ENCODE results near the gene AUNIP.
A peak's percentile ranks its signal among the peaks of the same experiment; 100 is the strongest.

The AUNIP gene

DNA sequence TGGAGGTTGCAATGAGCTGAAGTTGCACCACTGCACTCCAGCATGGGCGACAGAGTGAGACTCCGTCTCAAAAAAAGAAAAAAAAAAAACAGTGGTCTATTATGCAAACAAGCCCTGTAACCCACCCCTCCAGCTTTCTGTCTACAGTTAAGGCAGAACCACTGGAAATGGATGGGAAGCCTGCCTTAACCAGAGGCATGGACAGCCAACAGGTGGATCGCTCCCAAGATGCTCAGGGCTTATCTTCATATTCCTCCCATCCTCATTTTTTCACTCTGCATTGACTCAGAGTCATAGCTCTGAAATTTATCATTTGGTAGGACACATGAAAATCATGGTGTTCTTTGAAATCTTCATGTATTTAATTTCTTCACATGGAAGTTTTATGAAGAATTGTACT, 30.8 kb downstream of the AUNIP start:
- no peak for DNase-seq (ENCODE audit: low read depth)

DNA sequence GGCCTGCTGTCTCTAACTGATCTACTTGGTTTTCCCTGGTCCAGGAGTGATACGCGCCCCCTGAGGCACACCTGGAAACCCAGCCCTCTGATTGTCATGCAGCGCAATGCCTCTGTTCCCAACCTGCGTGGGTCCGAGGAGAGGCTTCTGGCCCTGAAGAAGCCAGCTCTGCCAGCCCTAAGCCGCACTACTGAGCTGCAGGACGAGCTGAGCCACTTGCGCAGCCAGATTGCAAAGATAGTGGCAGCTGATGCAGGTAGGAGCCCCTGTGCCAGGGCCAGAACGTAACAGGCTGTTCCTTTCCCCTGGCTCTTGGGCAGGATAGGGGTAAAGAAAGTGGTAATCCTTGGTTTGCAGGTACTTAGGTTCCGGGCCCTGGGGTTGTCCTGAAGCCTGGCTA, 32.7 kb downstream of the AUNIP start:
- no peak for DNase-seq (ENCODE audit: low read depth)

GRCh38 chr1:25825605-25826004, 33.7 kb downstream of the AUNIP start:
- DNase-seq (ENCODE audit: low read depth), result no peak

DNA sequence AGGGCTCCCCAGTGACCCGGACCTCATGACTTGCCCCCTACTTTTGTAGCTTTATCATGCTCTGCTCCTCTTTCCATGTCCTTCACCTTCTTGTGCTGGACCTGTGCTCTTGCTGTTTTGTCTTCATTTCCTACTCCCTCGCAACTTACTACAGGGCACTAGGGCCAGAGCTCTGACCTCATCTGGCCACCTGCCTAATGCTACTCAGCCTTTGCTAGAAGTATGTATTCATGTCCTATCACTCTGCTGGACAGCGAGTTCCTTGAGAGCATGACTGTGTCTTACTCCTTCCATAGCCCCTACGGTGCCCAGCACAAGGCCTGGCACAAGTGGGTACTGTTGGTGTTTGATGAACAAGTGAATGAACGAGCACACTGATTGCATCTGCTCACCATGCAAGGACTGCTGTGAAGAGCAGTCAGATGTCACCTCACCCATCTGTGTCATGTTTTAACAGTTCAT, 37.6 kb downstream of the AUNIP start:
- no peak for DNase-seq (ENCODE audit: low read depth)

- DNase-seq (ENCODE audit: low read depth), result no peak
Measured at GRCh38 chr1:25821112-25821476, 38.2 kb downstream of the AUNIP start.

DNA sequence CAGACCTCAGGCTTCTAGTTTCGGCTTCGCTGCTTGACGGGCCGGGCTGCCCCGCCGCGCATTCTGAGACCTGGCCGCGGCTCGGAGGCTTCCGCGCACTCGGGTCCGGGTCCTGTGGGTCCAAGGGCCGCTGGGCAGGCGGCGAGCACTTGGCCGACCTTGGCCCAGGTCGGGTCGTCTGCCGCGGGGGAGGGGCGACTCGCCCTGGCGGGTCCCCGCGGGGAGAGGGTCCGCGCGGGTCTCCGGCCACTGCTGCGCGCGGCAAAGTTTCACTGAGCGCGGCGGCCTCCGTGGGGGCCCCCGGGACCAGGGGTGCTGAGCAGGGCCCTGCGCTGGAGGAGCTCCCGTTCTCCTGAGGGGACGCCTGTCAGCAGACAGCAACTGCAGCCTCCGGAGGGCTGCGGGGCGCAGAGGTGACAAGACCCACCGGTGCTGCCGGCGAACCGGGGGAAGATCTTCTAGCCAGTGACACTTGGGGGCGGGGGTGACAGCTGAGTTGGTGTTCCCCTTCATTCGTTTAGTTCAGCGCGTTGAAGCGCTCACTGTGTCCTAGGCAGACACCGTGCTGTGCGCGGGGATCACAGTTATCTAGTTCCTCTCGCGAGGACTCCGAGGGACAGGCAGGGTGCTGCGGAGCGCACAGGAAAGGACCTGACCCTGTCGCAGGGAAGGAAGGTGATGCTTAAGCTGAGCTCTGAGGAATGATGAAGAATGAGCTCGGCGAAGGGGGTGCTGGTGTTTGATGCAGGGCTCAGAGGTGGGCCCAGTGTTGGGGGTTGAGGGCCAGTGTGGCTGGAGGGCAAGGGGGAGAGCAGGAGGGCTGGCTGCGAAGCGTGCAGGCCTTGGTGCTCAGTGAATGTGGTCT, 38.8 kb downstream of the AUNIP start:
- DNase-seq (ENCODE audit: low read depth), result peak; percentile 51

DNA sequence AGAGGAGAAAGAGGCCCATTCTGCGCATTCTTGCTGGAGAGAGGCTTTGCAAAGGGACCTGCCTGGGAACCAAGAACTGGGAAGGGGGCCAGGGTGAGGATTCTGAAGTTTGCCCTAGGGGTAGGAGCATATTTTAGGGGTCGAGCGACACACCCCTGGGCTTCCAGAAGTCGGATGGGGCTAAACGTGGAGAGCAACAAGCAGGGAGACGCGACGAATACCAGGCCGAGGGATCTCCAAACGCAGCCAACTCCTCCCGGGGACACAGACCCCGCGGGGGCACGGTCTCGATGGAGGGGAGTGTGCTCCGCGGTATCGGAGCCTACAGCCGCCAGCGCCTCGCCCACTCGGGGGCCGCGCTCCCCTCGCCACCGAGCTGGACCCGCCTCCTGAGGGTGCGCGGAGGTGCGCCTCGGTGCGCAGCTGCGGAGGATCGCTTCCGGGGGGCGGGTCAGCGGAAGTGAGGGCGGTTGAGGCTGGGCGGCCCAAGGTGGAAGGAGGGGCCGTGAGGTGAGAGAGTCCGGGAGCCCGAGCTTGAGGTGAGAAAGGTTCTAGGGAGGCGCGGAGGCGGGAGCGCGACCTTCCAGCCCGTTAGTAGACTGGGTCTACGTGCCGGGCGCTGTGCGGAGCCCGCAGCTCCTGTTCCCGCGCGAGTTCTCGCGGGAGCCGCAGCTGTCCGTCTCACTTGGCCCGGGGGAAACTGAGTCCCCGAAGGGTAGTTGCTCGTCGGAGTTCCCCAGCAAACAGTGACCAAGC, 39.6 kb downstream of the AUNIP start, which contains the start of gene MTFR1L:
TSS of gene MTFR1L (plus strand) at position 464 of the 756 bp plus-strand sequence. CDS start 3,151 bp downstream, outside the sequence.
- DNase-seq (ENCODE audit: low read depth), result peak; percentile 90

- DNase-seq (ENCODE audit: low read depth), result no peak
Measured at GRCh38 chr1:25818569-25818968, 40.7 kb downstream of the AUNIP start.

DNA sequence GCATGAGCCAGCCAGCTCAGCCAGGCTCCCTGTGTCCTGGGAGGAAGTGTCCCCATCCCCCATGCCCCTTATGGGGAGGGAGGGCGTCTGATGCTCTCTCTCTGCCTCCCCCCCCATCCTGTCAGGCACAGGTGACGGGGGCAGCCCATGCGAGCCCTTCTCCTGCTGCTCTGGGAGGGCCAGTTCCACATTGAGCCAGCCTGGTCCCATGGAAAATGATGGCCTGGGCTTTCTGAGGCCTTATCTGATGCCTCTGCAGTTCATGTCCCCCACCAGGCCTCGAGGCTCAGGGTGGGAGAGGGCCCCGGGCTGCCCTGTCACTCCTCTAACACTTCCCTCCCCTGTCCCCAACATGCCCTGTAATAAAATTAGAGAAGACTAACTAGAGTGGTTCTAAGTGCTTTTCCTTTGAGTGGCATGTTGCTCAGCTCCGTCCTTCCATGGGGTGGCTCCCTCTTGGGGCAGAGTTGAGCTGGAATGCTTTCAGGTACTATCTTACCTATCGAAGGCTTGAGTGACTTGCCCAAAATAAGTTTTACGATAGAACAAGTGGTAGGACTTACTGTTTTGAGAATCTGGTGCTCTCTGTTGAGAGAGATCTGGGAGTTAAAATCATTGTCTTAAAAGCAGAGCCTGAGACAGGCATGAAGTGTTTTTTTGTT, 41.3 kb downstream of the AUNIP start:
- DNase-seq (ENCODE audit: low read depth), result no peak

DNA sequence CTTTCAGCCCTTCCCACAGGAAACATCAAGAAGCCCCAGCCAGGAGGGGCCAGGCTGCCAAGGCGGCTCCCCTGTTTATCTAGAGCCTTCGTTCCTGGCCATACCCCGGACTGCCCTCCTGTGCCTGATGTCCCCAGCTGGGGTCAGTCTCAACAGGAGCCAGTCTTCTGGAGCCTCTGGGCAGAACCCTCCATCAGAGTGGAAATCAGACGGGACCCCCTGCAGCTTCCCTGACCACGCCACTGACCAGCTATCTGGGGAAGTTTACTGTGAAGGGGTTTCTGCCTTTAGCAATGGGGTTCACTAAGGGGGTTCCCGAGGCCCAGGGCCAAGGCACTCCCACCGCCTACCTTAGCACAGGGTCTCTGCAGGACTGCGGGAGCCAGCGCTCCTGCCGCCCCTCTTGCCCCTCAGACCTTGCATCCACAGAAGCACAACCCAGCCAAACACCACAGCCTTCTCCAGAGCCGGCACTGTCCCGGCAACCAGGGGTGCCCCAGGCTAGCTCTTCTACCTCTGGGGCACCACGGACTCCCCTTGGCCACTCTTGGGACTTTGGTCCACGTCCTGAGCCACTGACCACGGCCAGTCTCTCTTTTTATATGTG, 43.0 kb downstream of the AUNIP start:
- no peak for DNase-seq (ENCODE audit: low read depth)

DNA sequence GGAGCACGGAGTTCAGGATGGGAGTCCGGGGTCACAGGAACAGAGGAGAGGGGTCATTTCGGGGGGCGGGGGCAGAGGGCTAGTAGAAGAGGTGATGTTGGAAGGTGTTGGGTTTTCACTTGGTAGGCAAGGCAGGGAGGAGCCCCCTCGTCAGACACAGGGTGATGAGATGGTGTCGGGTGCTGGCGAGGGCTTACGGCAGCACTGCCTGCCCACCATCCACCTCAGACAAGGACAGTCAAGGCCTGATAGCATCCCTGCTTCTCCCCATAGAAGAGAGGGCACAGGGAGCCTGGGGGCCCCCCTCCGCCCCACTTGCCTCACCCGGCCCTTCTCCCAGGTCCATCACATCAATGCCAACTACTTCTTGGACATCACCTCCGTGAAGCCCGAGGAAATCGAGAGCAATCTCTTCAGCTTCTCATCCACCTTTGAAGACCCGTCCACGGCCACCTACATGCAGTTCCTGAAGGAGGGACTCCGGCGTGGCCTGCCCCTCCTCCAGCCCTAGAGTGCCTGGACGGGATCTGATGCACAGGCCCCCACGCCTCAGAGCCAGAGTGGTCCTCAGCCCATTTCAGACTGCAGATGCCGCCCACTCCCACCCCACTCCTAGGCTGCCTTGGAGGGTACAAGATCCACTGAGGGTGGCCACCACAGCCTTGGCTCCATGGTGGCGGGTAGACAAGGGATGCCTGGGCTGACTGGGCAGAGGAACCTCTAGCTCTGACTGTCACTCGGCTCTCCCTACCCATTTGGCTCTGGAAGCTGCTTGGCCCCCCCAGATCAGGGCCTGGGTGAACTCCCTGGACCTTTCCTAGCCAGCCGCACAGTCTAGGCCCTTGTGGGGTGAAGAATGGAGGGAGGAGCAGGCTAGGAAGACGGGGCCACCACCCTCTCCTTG, 43.8 kb downstream of the AUNIP start:
- no peak for DNase-seq (ENCODE audit: low read depth)

DNA sequence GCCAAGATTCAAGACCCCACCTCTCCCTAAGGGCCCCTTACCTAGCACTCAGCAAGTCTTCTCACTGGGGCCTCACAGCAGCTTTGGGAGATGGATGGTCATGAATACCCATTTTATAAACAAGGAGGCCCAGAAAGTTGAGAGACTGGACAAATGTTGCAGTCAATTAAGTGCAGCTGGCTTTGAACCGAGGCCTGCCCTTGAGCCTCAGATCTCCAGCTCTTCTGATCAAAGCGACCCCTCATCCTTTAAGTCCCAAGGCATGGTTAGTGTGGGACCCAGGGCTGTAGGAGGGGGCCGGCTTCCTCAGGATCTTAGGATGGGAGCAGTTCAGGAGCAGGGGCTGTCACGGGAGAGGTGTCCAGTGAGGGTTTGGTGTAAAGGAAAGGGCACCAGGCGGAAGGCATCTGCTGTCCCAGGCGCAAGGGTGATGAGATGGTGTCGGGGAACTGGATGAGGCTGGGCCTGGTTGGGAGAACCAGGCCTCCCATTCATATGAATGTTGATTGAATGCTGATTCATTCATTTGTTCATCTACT, 44.6 kb downstream of the AUNIP start:
- no peak for DNase-seq (ENCODE audit: low read depth)

GRCh38 chr1:25813734-25814471, 45.4 kb downstream of the AUNIP start:
- no peak for DNase-seq (ENCODE audit: low read depth)

DNA sequence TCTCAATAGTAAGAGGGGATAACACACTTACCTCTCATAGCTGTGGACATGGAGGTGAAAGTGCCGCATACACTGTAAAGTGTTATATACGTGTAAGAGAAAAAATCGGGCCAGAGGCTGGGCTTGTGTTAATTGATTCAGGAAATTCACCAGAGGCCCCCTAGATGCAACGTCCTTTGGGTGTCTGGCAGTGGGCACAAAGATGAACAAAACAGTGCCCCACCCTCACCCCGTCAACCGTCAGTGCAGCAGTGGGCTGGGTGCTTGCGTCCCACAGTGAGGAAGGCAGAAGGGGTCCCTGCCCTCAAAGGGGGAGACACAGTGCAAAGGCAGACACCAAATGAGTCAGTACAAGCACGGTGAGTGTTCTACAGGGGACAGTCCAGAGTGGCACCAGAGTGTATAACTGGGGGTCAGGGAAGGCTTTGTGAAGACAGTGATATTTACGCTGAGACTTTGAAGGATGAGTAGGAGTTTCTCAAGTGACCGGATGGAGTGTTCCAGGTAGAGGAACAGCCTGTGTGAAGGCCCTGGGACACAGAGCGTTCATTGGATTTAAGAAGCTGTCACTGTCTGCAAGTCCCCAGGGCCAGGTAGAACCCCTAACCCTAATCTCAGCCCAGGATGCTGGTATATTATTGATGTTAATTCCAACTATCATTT, 46.1 kb downstream of the AUNIP start:
- no peak for DNase-seq (ENCODE audit: low read depth)

- DNase-seq (ENCODE audit: low read depth), result no peak
Measured at GRCh38 chr1:25811384-25812082, 47.7 kb downstream of the AUNIP start.

- DNase-seq (ENCODE audit: low read depth), result peak; percentile 61
Measured at GRCh38 chr1:25810341-25811299, 48.6 kb downstream of the AUNIP start.

DNA sequence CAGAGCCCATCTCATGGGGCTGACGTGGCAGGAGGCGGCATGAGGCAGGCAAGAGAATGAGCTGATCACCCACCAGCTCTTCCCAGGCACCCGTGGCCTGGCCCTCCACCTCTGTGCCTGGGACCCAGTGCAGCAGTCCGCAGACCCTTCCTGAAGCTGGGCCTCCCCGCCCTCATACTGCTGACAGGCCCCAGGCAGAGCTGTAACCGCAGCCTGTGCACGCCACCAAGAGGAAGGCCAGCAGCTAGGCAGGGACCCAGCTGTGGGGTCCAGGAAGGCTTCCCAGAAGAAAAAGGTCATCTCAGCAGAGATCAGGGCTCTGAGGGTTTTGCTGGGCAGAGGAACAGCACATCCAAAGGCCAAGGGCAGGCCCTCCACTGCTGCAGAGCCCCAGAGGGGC, 49.3 kb downstream of the AUNIP start:
- no peak for DNase-seq (ENCODE audit: low read depth)
